H9 (cell line): Measurements from ENCODE around the gene RAMP3. TPM values are rescaled to one million over a fixed set of nuclear protein-coding genes. Genes with fewer than 3 reads are reported as not detected.

Source experiments
- DNase-seq: peaks from one replicate; pipeline ENCODE4 v3.0.0-alpha.2; 2017
- H2AFZ ChIP-seq: one replicate; pipeline ENCODE4 v1.6.1; 2013; ENCODE audit warnings: mild to moderate bottlenecking, low read length, control low read depth, moderate library complexity
- H2AK5ac ChIP-seq: 2 replicates; pipeline ENCODE4 v1.6.1; 2013; ENCODE audit warnings: low read length, control low read depth, mixed read lengths; ENCODE audit not compliant: insufficient read length
- H2BK120ac ChIP-seq: one replicate; pipeline ENCODE4 v1.6.1; 2013; ENCODE audit warnings: low read depth, mild to moderate bottlenecking, low read length, control low read depth, inconsistent platforms; ENCODE audit not compliant: poor library complexity, severe bottlenecking
- H2BK12ac ChIP-seq: 2 replicates; pipeline ENCODE4 v1.6.1; 2013; ENCODE audit warnings: low read length, control low read depth, mixed read lengths, low read depth; ENCODE audit not compliant: insufficient read length
- H2BK15ac ChIP-seq: 2 replicates; pipeline ENCODE4 v1.6.1; 2013; ENCODE audit warnings: low read depth, low read length, control low read depth
- H2BK20ac ChIP-seq: one replicate; pipeline ENCODE4 v1.6.1; 2013; ENCODE audit warnings: low read depth, mild to moderate bottlenecking, low read length, control low read depth, inconsistent platforms; ENCODE audit not compliant: poor library complexity, severe bottlenecking
- H2BK5ac ChIP-seq: 2 replicates; pipeline ENCODE4 v1.6.1; 2013; ENCODE audit warnings: low read length, control low read depth, mixed read lengths; ENCODE audit not compliant: insufficient read length
- H3K14ac ChIP-seq: 2 replicates; pipeline ENCODE4 v1.6.1; 2013; ENCODE audit warnings: low read length, control low read depth; ENCODE audit not compliant: insufficient read depth
- H3K18ac ChIP-seq: 2 replicates; pipeline ENCODE4 v1.6.1; 2013; ENCODE audit warnings: low read depth, mild to moderate bottlenecking, mixed read lengths, low read length, control low read depth; ENCODE audit not compliant: insufficient read length
- H3K23ac ChIP-seq: 2 replicates; pipeline ENCODE4 v1.6.1; 2013; ENCODE audit warnings: low read length, control low read depth, mixed read lengths, low read depth; ENCODE audit not compliant: insufficient read length
- H3K23me2 ChIP-seq: 2 replicates; pipeline ENCODE4 v1.6.1; 2013; ENCODE audit warnings: low read depth, mild to moderate bottlenecking, mixed read lengths, low read length, control low read depth; ENCODE audit not compliant: insufficient read length, poor library complexity, severe bottlenecking
- H3K27ac ChIP-seq: 2 replicates; pipeline ENCODE4 v1.5.1; 2013; ENCODE audit warnings: low read length, control low read depth, mixed read lengths, low read depth; ENCODE audit not compliant: insufficient read length
- H3K27me3 ChIP-seq: 2 replicates; pipeline ENCODE4 v1.6.1; 2013; ENCODE audit warnings: low read length, control low read depth, inconsistent platforms; ENCODE audit not compliant: insufficient read depth
- H3K4ac ChIP-seq: 2 replicates; pipeline ENCODE4 v1.6.1; 2013; ENCODE audit warnings: low read depth, mild to moderate bottlenecking, control low read depth, inconsistent platforms, low read length, moderate library complexity
- H3K4me1 ChIP-seq: 2 replicates; pipeline ENCODE4 v1.6.1; 2013; ENCODE audit warnings: low read length, control low read depth, inconsistent platforms; ENCODE audit not compliant: insufficient read depth
- H3K4me2 ChIP-seq: 2 replicates; pipeline ENCODE4 v1.6.1; 2013; ENCODE audit warnings: low read length, control low read depth, mixed read lengths; ENCODE audit not compliant: insufficient read length, insufficient read depth
- H3K56ac ChIP-seq: 2 replicates; pipeline ENCODE4 v1.6.1; 2013; ENCODE audit warnings: low read depth, mild to moderate bottlenecking, mixed read lengths, low read length, control low read depth; ENCODE audit not compliant: insufficient read length
- H3K79me1 ChIP-seq: 2 replicates; pipeline ENCODE4 v1.6.1; 2013; ENCODE audit warnings: low read depth, mild to moderate bottlenecking, moderate library complexity, low read length, control low read depth, inconsistent platforms; ENCODE audit not compliant: insufficient read depth, poor library complexity, severe bottlenecking
- H3K79me2 ChIP-seq: 2 replicates; pipeline ENCODE4 v1.6.1; 2013; ENCODE audit warnings: low read length, control low read depth, inconsistent platforms; ENCODE audit not compliant: insufficient read depth
- H3K9ac ChIP-seq: 2 replicates; pipeline ENCODE4 v1.6.1; 2013; ENCODE audit warnings: low read length, control low read depth, mixed read lengths; ENCODE audit not compliant: insufficient read length; ENCODE audit errors: extremely low read depth
- H3K9me3 ChIP-seq: one replicate; pipeline ENCODE4 v1.6.1; 2013; ENCODE audit warnings: low read depth, low read length, inconsistent platforms; ENCODE audit not compliant: control insufficient read depth
- H3T11ph ChIP-seq: one replicate; pipeline ENCODE4 v1.6.1; 2013; ENCODE audit warnings: mild to moderate bottlenecking, low read length, control low read depth, inconsistent platforms
- H4K20me1 ChIP-seq: one replicate; pipeline ENCODE4 v1.6.1; 2013; ENCODE audit not compliant: control insufficient read depth, insufficient read length, insufficient read depth
- H4K5ac ChIP-seq: 2 replicates; pipeline ENCODE4 v1.6.1; 2013; ENCODE audit warnings: low read depth, mild to moderate bottlenecking, mixed read lengths, low read length, control low read depth; ENCODE audit not compliant: insufficient read length
- H4K8ac ChIP-seq: replicated peaks from 2 replicates; pipeline ENCODE4 v1.6.1; 2013; ENCODE audit warnings: low read length, control low read depth, mixed read lengths, low read depth; ENCODE audit not compliant: insufficient read length
- H4K91ac ChIP-seq: 2 replicates; pipeline ENCODE4 v1.6.1; 2013; ENCODE audit warnings: low read depth, mild to moderate bottlenecking, moderate library complexity, mixed read lengths, low read length, control low read depth; ENCODE audit not compliant: insufficient read length
- H3K27ac Mint-ChIP-seq, 3 experiments: 2 replicates in 2 of 3; 3 replicates in 1 of 3; pipeline ENCODE4 v1.8.0; 2020 to 2021; ENCODE audit warnings: mixed read lengths in 3 of 3, mild to moderate bottlenecking in 1 of 3, moderate library complexity in 1 of 3
- H3K27me3 Mint-ChIP-seq: 2 replicates; pipeline ENCODE4 v1.8.0; 2021; ENCODE audit warnings: low read depth, mild to moderate bottlenecking, moderate library complexity, mixed read lengths
- H3K36me3 Mint-ChIP-seq, 3 experiments: 2 replicates in 2 of 3; 3 replicates in 1 of 3; pipeline ENCODE4 v1.8.0; 2020 to 2021; ENCODE audit warnings: low read depth in 3 of 3, mixed read lengths in 3 of 3; ENCODE audit not compliant: insufficient read depth in 1 of 3
- H3K4me1 Mint-ChIP-seq, 2 experiments: 2 replicates each; pipeline ENCODE4 v1.8.0; 2020; ENCODE audit warnings: mixed read lengths in 2 of 2
- H3K4me3 Mint-ChIP-seq, 2 experiments: 2 replicates in 1 of 2; 3 replicates in 1 of 2; pipeline ENCODE4 v1.8.0; 2020 to 2021; ENCODE audit warnings: mild to moderate bottlenecking in 2 of 2, mixed read lengths in 2 of 2, moderate library complexity in 1 of 2
- H3K9me3 Mint-ChIP-seq, 2 experiments: 2 replicates in 1 of 2; 3 replicates in 1 of 2; pipeline ENCODE4 v1.8.0; 2020; ENCODE audit warnings: mild to moderate bottlenecking in 2 of 2, mixed read lengths in 2 of 2, moderate library complexity in 1 of 2
- WGBS: extraction: QIAGEN DNeasy Blood & Tissue Kit; methylation state at CpG from one replicate; pipeline ENCODE4 v1.1.7; 2013; ENCODE audit warnings: missing lambda C conversion rate, low lambda C conversion rate, mixed read lengths; ENCODE audit not compliant: insufficient read length; ENCODE audit errors: extremely low coverage; 5-methylcytosine and 5-hydroxymethylcytosine counted together
- total RNA-seq: library from RNA; stranded (reverse); gene quantifications from 2 replicates; pipeline ENCODE4 v1.2.1, GENCODE V29; 2021
- TF ChIP-seq, protein P1 (sequence below): fragments of 200-600 bp; sonication (generic); conservative IDR thresholded peaks from 3 replicates; pipeline ENCODE4 v1.8.0; 2021; ENCODE audit warnings: antibody characterized with exemption, mild to moderate bottlenecking

Gene RAMP3
- total RNA-seq, 1 experiment from 2014 or later = 0.63 TPM

- H3K56ac ChIP-seq = no peak overlapping the region
- TF ChIP-seq, protein P1, sequence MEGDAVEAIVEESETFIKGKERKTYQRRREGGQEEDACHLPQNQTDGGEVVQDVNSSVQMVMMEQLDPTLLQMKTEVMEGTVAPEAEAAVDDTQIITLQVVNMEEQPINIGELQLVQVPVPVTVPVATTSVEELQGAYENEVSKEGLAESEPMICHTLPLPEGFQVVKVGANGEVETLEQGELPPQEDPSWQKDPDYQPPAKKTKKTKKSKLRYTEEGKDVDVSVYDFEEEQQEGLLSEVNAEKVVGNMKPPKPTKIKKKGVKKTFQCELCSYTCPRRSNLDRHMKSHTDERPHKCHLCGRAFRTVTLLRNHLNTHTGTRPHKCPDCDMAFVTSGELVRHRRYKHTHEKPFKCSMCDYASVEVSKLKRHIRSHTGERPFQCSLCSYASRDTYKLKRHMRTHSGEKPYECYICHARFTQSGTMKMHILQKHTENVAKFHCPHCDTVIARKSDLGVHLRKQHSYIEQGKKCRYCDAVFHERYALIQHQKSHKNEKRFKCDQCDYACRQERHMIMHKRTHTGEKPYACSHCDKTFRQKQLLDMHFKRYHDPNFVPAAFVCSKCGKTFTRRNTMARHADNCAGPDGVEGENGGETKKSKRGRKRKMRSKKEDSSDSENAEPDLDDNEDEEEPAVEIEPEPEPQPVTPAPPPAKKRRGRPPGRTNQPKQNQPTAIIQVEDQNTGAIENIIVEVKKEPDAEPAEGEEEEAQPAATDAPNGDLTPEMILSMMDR = no peak
- H3K23me2 ChIP-seq = peaks cover 2% of the 10 kb centered on the region
- H3K79me2 ChIP-seq = no peaks in the 10 kb centered on the region
- H3K4me1 ChIP-seq = no peaks in the 10 kb centered on the region
- no peak overlapping the region for H4K91ac ChIP-seq
- no peak overlapping the region for H3K4ac ChIP-seq
- H3K27me3 ChIP-seq = peaks cover 10% of the 10 kb centered on the region; the same call in 1 of the 2 replicates
- no peak overlapping the region for H3K4me2 ChIP-seq
- no peaks in the 10 kb centered on the region for H4K20me1 ChIP-seq
- Mint-ChIP-seq H3K27ac (peak overlapping the region in 1 of 3 experiments; percentile 7; a peak in 1 of 7 replicates), H3K27me3 (peaks cover 48% of the 10 kb centered on the region), H3K4me1 (peaks cover 13 to 14% of the 10 kb centered on the region in 2 experiments), H3K36me3 (no peaks in the 10 kb centered on the region; a peak in 1 of 7 replicates), H3K4me3 (no peak overlapping the region), H3K9me3 (peaks cover 5 to 6% of the 10 kb centered on the region in 2 experiments; a peak in 4 of 5 replicates)
- H2BK120ac ChIP-seq = no peak overlapping the region
- H2BK20ac ChIP-seq = no peak overlapping the region
- WGBS = no CpG with 5 or more reads among the region's 4 CpGs
- no peak overlapping the region for H3K27ac ChIP-seq
- H4K8ac ChIP-seq = no peak overlapping the region
- no peak for DNase-seq
- no peak overlapping the region for H3K9ac ChIP-seq
- H4K5ac ChIP-seq = no peak overlapping the region
- no peak overlapping the region for H2AK5ac ChIP-seq
- no peaks in the 10 kb centered on the region for H3K9me3 ChIP-seq
- no peak overlapping the region for H2BK12ac ChIP-seq
- H2BK15ac ChIP-seq = no peak overlapping the region
- no peak overlapping the region for H3K23ac ChIP-seq
- no peak overlapping the region for H2BK5ac ChIP-seq
- no peak overlapping the region for H2AFZ ChIP-seq
- H3K79me1 ChIP-seq = no peaks in the 10 kb centered on the region
- H3K14ac ChIP-seq = no peak overlapping the region
- no peak overlapping the region for H3K18ac ChIP-seq
- no peak overlapping the region for H3T11ph ChIP-seq
Observed at GRCh38 chr7:45161138-45161537, 3.5 kb downstream of the RAMP3 start.
